ENCODE measurements around the gene CCN5. TPM values are rescaled to one million over a fixed set of nuclear protein-coding genes. Genes with fewer than 3 reads are reported as not detected.

Gene CCN5
- total and polyA plus RNA-seq, 2 of the 8 experiments (the other 6 are each of a cell fraction or from before 2014, with no cell fraction given): not detected

- no peak for TF ChIP-seq CHD7 (IDR thresholded peaks at IDR 0.05; ENCODE audit: insufficient replicate concordance, low read length)
- TF ChIP-seq KDM5A (IDR thresholded peaks at IDR 0.05; ENCODE audit: low read length): no peak
- no peak for TF ChIP-seq RBBP5 (IDR thresholded peaks at IDR 0.05; ENCODE audit: borderline replicate concordance, low read depth, low read length)
- no peak for TF ChIP-seq FOSL1 (IDR thresholded peaks at IDR 0.05; ENCODE audit: insufficient read depth, low read depth, low read length)
- TF ChIP-seq GABPA (IDR thresholded peaks at IDR 0.05; ENCODE audit: borderline replicate concordance, insufficient read depth, low read length): no peak
- TF ChIP-seq ASH2L (IDR thresholded peaks at IDR 0.05; ENCODE audit: low read length): no peak
- no peak for TF ChIP-seq EZH2 (IDR thresholded peaks at IDR 0.05; ENCODE audit: low read depth, low read length, severe bottlenecking)
- no peak for TF ChIP-seq RFX5 (IDR thresholded peaks at IDR 0.05; ENCODE audit: borderline replicate concordance, low read depth, low read length)
- no peak for TF ChIP-seq TAF7 (optimal IDR thresholded peaks at IDR 0.05; ENCODE audit: borderline replicate concordance, low read depth, low read length)
- TF ChIP-seq SRF (IDR thresholded peaks at IDR 0.05; ENCODE audit: low read depth, low read length): no peak
Measured at GRCh38 chr20:44715499-44716308, 535 bp downstream of the CCN5 start (continued).

Measured in H1 (cell line).